ENCODE data around the gene SLTM.
"Not testable (repeated sequence)": the region's sequence is repeated elsewhere in the genome, so short reads cannot be mapped to it uniquely, and the experiment has no call there.

The SLTM gene

DNA sequence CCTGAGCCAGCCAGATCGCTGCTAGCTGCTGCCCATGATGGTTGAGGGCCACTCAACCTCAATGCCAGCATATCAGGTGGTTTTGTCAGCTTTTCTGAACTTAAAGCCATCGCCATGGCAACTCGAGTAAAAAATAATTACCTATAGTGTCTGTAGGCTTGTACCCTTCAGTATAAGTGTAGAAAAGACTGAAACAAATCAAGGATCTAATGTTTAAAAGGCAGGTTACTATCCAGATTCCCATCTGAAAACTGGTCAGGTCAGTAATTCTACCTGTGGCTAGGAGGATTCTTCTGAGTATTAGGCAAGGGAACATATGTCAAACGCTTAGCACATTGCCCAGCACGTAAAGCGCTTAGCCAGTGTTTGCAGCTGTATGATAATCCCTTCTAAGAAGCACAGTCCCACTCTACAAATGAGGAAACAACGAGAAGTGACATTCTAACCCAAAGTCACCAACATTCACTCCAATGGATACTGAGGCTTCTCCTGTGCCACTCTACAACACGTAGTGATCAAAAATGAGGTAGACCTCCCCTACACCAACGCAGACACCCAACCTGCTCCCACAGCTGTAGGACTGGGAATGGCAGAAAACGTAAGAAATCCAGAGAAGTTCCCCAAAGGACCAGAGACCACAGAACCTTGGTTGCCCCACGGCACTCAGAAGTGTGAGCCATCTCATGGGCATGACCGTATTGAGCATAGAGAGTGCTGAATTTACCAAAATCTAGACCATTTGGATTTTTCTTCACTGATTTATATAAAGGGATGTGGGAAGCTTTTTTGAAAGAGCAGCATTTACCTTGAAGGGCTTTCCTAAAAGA is 55.3 kb downstream of the SLTM start:
- in situ Hi-C loops (cut with MboI; ENCODE audit: low sequenced_read_pairs), result no loop called here

- in situ Hi-C loops (cut with MboI; ENCODE audit: low sequenced_read_pairs), result no loop called here
Observed at GRCh38 chr15:58876306-58877106, 57.0 kb downstream of the SLTM start.

DNA sequence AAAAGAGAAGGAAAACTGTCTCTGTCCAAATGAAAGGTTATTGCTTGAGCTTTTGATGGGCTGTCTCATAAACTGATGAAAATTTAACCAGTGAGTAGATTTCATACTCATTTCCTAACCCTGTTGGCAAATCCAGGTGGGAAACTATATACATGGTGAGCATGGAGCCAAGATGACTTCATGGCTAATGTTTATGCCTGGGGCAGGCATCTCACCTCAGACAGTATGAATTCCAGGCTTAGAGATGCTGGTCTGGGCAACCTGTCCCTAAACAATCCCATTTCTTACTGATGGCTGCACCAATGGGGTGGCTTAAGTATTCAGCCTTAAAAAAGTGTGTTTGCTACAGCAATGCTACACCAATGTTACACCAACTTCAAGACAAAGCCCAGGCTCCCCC is 58.1 kb downstream of the SLTM start:
- in situ Hi-C loops (cut with MboI; ENCODE audit: low sequenced_read_pairs), result no loop called here

DNA sequence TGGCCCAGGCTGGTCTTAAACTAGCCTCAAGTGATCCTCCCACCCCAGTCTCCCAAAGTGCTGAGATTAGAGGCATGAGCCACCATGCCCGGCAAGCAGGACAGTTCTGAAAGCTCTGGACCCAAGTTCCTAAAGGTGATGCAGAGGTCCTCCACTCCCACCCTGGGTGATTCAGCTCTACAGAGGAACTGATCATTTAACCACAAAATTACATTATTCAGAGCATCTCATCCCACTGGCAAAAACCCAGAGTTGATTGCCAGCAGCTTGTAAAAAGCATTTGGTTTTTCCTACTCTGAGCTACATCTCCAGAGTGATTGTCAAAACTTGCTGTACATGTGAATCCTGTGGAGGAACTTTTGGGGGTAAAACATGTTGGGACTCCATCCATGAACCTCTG is 60.2 kb downstream of the SLTM start:
- in situ Hi-C loops (cut with MboI; ENCODE audit: low sequenced_read_pairs), result no loop called here

DNA sequence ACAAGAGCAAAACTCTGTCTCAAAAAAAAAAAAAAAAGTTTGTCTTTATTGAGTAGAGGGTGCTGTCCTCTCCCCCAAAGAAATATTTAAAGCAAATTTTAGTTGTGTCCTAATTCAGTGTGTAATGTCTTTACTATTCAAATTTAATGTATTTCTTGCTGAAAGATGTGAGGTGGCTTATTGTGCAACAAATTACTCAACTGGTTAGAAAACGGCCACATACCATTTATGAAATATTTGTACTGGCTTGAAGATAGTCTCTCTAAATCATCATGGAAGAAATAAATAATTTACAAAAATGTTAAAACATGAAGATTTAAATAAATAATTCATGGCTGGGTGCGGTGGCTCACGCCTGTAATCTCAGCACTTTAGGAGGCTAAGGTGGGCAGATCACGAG is 63.0 kb downstream of the SLTM start:
- in situ Hi-C loops (cut with MboI; ENCODE audit: low sequenced_read_pairs), result no loop called here

GRCh38 chr15:58867926-58868325 is 65.6 kb downstream of the SLTM start:
- in situ Hi-C loops (cut with MboI; ENCODE audit: low sequenced_read_pairs), result no loop called here

DNA sequence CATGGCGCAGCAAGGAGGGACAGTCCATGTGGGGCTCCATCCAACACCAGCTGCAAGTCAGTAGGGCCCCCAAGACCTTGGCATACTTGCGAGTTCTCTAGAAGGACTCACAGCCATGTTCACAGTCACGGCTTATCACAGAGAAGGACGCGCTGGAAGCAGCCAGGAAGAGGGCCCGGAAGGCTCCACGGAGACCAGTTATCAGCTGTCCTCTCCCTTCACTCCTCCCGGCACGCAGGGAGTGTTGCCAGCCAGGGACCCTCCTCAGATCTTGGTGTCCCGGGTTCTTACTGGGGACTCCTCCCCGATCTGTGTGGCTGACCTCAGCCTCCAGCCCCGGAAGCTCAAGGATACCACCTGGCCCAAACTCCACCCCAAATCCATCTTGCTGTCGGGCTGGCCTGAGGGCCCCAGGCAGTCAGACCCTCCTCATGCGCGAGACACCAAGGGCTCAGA is 68.0 kb downstream of the SLTM start:
- in situ Hi-C loops (cut with MboI; ENCODE audit: low sequenced_read_pairs), result no loop called here

GRCh38 chr15:58864602-58865424 is 68.7 kb downstream of the SLTM start:
- in situ Hi-C loops (cut with MboI; ENCODE audit: low sequenced_read_pairs), result no loop called here

DNA sequence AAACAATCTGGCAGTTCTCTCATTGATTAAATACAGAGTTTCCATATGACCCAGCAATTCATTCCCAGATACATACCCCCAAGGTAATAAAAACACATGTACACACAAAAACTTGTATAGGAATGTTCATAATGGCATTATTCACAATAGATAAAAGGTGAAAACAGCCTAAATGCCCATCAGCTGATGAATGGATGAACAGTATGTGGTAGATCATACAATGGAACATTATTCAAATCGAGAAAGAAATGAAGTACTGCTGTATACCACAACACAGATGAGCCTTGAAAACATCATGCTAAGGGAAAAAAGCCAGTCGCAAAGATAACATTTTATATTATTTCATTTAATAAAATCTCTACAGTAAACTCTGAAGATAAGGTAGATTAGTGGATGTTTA is 71.2 kb downstream of the SLTM start:
- in situ Hi-C loops (cut with MboI; ENCODE audit: low sequenced_read_pairs), result no loop called here

DNA sequence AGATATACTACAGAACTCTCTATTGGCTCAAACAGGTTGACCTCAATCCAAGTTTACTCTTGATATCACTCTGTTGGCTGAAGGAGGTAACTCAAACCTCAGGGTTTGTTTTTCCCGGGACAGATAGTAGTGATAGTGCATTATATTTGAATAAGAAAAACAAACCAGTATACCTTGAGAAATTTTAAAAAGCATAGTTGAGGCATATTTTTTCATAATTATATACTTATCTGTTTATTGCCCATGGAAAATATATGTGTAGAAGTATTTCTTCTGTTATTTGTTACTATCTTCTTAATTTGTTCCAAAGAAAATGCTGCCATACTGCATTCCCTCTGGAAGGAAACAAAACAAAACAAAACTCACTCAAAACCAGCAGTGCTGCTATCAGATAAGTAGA is 76.9 kb downstream of the SLTM start:
- in situ Hi-C loops (cut with MboI; ENCODE audit: low sequenced_read_pairs), result not testable (repeated sequence)

GRCh38 chr15:58856086-58856485 is 77.4 kb downstream of the SLTM start:
- in situ Hi-C loops (cut with MboI; ENCODE audit: low sequenced_read_pairs), result no loop called here

GRCh38 chr15:58854593-58854992 is 78.9 kb downstream of the SLTM start:
- in situ Hi-C loops (cut with MboI; ENCODE audit: low sequenced_read_pairs), result no loop called here

- in situ Hi-C loops (cut with MboI; ENCODE audit: low sequenced_read_pairs), result no loop called here
Observed at GRCh38 chr15:58852347-58852746, 81.1 kb downstream of the SLTM start.

GRCh38 chr15:58851205-58851604 is 82.3 kb downstream of the SLTM start:
- in situ Hi-C loops (cut with MboI; ENCODE audit: low sequenced_read_pairs), result not testable (repeated sequence)

DNA sequence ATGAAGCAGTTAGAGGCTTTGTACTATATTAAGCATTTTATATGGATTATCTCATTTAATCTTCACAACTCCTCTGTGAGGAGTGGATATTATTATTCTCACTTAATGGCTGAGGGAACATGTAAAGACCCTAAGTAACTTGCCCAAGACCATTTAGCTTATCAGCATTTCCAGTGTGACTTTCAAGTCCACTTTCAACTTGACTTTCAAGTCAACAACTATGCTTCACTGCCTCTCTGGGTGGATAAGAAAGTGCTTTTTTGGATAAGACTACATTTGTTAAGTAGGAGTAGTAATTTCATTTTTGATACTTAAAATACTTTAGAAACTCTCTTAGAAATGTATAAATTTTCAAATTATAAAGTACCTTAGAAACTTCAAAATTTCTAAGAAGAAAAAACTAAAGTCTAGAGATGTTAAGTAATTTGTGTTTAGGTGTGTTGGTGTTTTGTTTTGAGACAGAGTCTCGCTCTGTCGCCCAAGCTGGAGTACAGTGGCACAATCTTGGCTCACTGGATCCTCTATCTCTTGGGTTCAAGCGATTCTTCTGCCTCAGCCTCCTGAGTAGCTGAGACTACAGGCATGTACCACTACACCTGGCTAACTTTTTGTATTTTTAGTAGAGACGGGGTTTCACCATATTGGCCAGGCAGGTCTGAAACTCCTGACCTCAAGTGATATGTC is 90.6 kb downstream of the SLTM start:
- in situ Hi-C loops (cut with MboI; ENCODE audit: low sequenced_read_pairs), result no loop called here

DNA sequence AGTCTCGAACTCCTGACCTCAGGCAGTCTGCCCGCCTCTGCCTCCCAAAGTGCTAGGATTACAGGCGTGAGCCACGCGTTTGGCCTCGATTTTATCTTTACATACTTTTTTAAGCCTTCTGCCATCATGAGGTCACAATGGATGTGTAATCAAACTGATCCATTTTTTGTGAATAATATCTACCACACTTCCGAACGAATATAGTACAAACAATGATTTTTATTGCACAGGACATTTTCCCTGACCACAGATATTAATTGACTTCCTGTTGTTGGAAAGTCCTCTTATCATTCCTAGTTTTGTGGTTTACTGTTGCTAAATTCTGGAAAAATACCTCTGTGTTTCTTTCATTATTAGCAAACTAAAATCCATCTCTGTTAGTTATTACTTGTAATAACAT is 93.4 kb downstream of the SLTM start:
- in situ Hi-C loops (cut with MboI; ENCODE audit: low sequenced_read_pairs), result no loop called here

DNA sequence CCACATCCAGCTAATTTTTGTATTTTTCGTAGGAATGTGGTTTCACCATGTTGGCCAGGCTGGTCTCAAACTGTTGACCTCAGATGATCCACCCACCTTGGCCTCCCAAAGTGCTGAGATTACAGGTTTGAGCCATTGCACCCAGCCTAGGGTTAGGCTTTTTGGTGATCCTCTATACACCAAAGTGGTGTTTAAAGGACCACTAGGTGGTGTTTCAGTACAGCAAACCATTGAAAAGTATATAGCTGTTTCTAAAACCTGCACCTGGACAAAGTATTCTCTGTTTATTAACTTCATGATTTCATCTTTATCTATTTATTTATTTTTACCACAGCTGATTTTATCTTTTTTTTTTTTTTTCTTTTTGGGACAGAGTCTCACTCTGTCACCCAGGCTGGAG is 94.0 kb downstream of the SLTM start:
- in situ Hi-C loops (cut with MboI; ENCODE audit: low sequenced_read_pairs), result no loop called here

GRCh38 chr15:58833681-58834426 is 99.6 kb downstream of the SLTM start:
- in situ Hi-C loops (cut with MboI; ENCODE audit: low sequenced_read_pairs), result not testable (repeated sequence)

DNA sequence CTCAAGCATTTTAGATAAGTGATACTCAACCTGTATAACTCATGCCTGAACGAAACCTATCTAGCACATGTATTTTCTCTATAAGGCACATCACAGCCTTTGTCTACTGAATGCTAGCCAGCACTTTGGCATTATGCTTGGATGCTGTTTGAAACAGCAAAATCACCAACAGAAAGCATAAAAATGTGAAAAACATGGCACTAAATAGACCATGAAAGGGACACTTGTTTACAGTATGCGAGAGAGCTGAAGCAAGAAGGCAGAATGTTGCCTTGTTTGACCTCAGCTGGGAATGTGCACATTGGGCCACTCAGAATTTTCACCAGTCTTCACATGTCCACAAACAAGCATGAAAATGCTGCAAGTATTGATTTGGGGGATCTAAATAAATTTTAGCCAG is 102.9 kb downstream of the SLTM start:
- in situ Hi-C loops (cut with MboI; ENCODE audit: low sequenced_read_pairs), result no loop called here

Measured in hTERT RPE-1 (cell line).